SJCRH30 (cell line): ENCODE results near the gene TRIM61. TPM values are rescaled to one million over a fixed set of nuclear protein-coding genes. Genes with fewer than 3 reads are reported as not detected.
"Not testable (repeated sequence)": the region's sequence is repeated elsewhere in the genome, so short reads cannot be mapped to it uniquely, and the experiment has no call there.

Source experiments
- DNase-seq, 2 experiments: peaks; one replicate each; pipeline ENCODE4 v3.0.0-alpha.2; 2015 to 2020
- H3K27ac ChIP-seq: fragments of 250-450 bp; sonication (Bioruptor Pico); 2 replicates; pipeline ENCODE4 v1.5.1; 2020; ENCODE audit warnings: mild to moderate bottlenecking, moderate library complexity
- H3K27me3 ChIP-seq: fragments of 250-450 bp; sonication (Bioruptor Pico); 2 replicates; pipeline ENCODE4 v1.5.1; 2020; ENCODE audit warnings: mild to moderate bottlenecking, moderate library complexity
- H3K36me3 ChIP-seq: fragments of 250-450 bp; sonication (Bioruptor Pico); 2 replicates; pipeline ENCODE4 v1.5.1; 2020; ENCODE audit warnings: mild to moderate bottlenecking, moderate library complexity
- H3K4me1 ChIP-seq: fragments of 250-450 bp; sonication (Bioruptor Pico); 2 replicates; pipeline ENCODE4 v1.5.1; 2020; ENCODE audit warnings: mild to moderate bottlenecking, moderate library complexity
- H3K4me3 ChIP-seq: fragments of 250-450 bp; sonication (Bioruptor Pico); 2 replicates; pipeline ENCODE4 v1.5.1; 2020; ENCODE audit warnings: mild to moderate bottlenecking, moderate library complexity
- H3K9me3 ChIP-seq: fragments of 250-450 bp; sonication (Bioruptor Pico); replicated peaks from 2 replicates; pipeline ENCODE4 v1.5.1; 2020; ENCODE audit warnings: mild to moderate bottlenecking, moderate library complexity
- total RNA-seq: library from RNA; depleted of rRNA; stranded (reverse); fragments of >200 nt; shearing (Covaris generic); gene quantifications from 2 replicates; pipeline ENCODE4 v1.2.3, GENCODE V29; 2014

TRIM61 gene
- total RNA-seq, 1 experiment from 2014 or later: not detected

DNA sequence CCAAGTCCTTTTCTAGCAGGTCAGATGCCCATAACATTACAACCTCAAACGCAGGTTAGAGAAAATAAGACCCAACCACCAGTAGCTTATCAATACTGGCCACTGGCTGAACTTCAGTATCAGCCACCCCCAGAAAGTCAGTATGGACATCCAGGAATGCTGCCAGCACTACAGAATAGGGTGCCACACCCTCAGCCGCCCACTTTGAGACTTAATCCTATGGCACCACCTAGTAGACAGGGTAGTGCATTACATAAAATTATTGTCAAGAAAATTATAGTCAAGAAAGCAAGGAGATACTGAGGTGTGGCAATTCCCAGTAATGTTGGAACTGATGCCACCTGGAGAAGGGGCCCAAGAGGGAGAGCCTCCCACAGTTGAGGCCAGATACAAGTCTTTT lies 19.9 kb upstream of the TRIM61 start:
- no peak overlapping the region for H3K27ac ChIP-seq
- no peak overlapping the region for H3K4me3 ChIP-seq
- H3K4me1 ChIP-seq: no peaks in the 10 kb centered on the region
- no peaks in the 10 kb centered on the region for H3K9me3 ChIP-seq
- DNase-seq: peak; percentile 24 to 27
- H3K36me3 ChIP-seq: no peaks in the 10 kb centered on the region
- no peaks in the 10 kb centered on the region for H3K27me3 ChIP-seq

DNA sequence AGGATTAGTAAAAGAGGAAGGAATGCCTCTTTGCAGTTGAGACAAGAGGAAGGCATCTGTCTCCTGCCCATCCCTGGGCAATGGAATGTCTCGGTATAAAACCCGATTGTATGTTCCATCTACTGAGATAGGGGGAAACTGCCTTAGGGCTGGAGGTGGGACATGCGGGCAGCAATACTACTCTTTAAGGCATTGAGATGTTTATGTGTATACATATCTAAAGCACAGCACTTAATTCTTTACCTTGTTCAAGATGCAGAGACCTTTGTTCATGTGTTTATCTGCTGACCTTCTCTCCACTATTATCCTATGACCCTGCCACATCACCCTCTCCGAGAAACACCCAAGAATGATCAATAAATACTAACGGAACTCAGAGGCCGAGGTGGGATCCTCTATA lies 18.7 kb upstream of the TRIM61 start:
- not testable (repeated sequence) for H3K27ac ChIP-seq, H3K4me3 ChIP-seq, DNase-seq, H3K4me1 ChIP-seq, H3K27me3 ChIP-seq, H3K36me3 ChIP-seq, H3K9me3 ChIP-seq

DNA sequence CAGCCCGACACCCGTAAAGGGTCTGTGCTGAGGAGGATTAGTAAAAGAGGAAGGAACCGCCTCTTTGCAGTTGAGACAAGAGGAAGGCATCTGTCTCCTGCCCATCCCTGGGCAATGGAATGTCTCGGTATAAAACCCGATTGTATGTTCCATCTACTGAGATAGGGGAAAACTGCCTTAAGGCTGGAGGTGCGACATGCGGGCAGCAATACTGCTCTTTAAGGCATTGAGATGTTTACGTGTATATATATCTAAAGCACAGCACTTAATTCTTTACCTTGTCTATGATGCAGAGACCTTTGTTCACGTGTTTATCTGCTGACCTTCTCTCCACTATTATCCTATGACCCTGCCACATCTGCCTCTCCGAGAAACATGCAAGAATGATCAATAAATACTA lies 13.3 kb upstream of the TRIM61 start:
- not testable (repeated sequence) for H3K9me3 ChIP-seq, H3K27me3 ChIP-seq, H3K36me3 ChIP-seq, H3K27ac ChIP-seq, H3K4me3 ChIP-seq, DNase-seq
- H3K4me1 ChIP-seq: peaks cover 14% of the 10 kb centered on the region; the same call in 1 of the 2 replicates

DNA sequence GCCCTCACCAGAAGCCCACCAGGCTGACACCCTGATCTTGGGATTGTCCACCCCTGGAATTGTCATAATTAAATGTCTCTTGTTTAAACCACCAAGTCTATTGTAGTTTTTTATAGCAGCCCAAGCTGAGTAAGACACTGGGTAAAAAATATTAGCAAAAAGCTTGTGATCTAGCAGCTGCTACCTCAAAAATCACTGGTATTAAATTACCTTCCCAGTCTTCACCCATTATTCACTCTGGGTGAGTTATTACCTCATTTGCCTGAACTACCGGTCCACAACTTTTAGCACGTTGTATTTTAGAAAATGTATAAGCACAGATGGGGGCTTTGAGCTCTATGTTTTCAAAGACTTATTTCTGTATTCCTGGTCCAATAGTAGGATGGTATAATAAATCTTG lies 12.0 kb upstream of the TRIM61 start:
- H3K27ac ChIP-seq: no peak overlapping the region
- peaks cover 14% of the 10 kb centered on the region; the same call in 1 of the 2 replicates for H3K4me1 ChIP-seq
- no peaks in the 10 kb centered on the region for H3K36me3 ChIP-seq
- H3K9me3 ChIP-seq: no peaks in the 10 kb centered on the region
- H3K4me3 ChIP-seq: no peak overlapping the region
- peak in 1 of 2 experiments; percentile 39 for DNase-seq
- H3K27me3 ChIP-seq: no peaks in the 10 kb centered on the region

DNA sequence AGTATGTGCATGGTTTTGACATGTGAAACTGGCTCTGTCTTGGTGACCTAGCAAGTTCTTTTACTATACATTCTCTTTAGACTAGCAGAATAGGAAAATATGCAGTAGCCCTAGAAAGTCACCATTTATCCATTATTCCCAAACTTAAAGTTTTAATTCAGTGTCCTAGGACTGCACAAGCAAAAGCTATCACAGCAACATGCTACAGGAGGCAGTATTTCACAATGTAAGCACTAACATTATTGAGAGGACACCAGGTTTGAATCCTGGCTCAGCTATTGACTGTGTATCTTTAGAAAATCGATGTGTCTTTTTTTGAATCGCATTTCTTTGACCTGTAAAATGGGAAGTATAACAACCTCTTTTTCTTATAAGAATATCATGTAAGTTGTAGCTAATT lies 5.5 kb downstream of the TRIM61 start:
- H3K27me3 ChIP-seq, H3K4me1 ChIP-seq, H3K4me3 ChIP-seq, H3K9me3 ChIP-seq, DNase-seq, H3K27ac ChIP-seq, H3K36me3 ChIP-seq: not testable (repeated sequence)

DNA sequence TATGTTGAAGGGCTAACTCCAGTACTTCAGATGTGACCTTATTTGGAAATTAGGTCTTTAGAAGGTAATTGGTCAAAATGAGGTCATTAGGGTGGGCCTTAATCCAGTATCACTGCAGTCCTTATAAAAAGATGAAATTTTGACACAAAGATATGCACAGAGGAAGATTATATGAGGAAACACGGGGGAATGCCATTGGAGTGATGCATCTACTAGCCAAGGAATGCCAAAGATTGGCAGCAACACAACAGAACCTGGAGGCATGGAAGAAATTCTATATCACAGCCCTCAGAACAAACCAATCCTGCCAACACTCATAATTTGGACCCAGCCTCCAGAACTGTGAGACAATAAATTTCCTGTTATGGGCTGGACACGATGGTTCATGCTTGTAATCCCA lies 17.6 kb downstream of the TRIM61 start:
- no peak overlapping the region for H3K27ac ChIP-seq
- H3K4me1 ChIP-seq: peaks cover 4% of the 10 kb centered on the region; the same call in 1 of the 2 replicates
- no peaks in the 10 kb centered on the region for H3K9me3 ChIP-seq
- no peak overlapping the region for H3K4me3 ChIP-seq
- H3K36me3 ChIP-seq: no peaks in the 10 kb centered on the region
- H3K27me3 ChIP-seq: no peaks in the 10 kb centered on the region
- no peak for DNase-seq

DNA sequence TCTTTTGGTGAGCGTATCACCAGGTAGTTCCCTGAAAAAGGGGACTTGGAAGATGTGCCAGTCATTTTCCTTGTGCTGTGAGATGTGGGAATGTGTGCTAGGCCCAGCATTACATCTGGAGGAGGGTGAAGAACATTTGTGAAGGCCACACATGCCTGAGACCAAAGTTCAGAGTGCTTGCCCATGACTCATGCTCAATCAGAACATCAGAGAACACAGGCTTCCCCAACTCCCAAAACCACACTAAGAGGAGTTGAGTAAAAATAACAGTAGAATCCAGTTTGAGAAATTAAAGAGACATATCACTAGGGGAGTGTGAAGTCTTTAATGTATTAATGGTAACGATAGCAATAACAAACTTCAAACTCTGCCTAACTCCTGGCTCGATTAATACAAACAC lies 18.0 kb downstream of the TRIM61 start:
- not testable (repeated sequence) for H3K36me3 ChIP-seq, H3K4me3 ChIP-seq, H3K4me1 ChIP-seq, H3K9me3 ChIP-seq, DNase-seq, H3K27me3 ChIP-seq, H3K27ac ChIP-seq

DNA sequence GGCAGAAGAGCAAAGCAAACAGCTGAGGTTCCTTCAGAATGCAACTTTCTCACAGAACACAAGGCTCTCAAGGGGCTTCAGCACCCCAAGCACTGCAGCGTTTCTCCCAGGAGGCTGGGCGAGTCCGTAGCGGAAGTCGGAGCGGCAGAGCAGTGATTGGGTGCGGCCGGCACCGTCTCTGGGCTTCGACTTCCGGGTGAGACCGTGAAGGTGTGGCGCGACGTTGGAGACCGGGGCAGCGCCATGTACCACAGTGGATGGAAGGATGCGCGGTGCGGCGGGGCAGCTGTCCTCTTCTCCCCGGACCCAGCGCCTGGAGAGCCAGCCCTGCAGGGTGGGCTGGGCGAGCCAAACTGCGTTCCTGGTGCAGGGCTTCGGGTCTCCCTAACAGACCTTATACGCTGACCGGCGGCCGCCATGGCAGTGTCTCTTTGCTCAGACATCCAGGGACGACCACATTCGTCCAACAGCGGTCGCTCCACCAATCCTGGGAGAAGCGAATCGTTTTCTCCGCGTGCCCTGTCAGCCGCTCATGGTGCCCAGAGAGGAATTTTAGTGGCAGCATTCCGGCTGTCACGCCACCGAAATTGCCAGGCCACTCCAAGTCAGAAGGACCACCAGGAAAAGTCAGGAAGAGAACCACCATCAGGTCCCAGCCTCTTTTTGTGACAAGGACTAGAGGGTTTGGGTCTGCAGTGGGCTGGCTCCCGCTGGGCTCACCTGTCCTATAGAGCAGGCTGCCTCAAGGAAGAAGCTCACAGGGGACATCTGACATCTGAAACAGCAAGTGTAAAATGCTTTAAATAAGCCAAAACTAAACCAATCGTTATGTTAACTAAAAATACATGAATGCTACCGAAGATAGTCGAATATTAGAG lies 20.5 kb downstream of the TRIM61 start:
- no peaks in the 10 kb centered on the region for H3K9me3 ChIP-seq
- no peaks in the 10 kb centered on the region for H3K27me3 ChIP-seq
- DNase-seq: peak; percentile 79 to 80
- H3K27ac ChIP-seq: peak overlapping the region; percentile 23; the same call in 1 of the 2 replicates
- H3K4me1 ChIP-seq: peaks cover 4% of the 10 kb centered on the region; the same call in 1 of the 2 replicates
- peak overlapping the region; percentile 85 for H3K4me3 ChIP-seq
- H3K36me3 ChIP-seq: no peaks in the 10 kb centered on the region

DNA sequence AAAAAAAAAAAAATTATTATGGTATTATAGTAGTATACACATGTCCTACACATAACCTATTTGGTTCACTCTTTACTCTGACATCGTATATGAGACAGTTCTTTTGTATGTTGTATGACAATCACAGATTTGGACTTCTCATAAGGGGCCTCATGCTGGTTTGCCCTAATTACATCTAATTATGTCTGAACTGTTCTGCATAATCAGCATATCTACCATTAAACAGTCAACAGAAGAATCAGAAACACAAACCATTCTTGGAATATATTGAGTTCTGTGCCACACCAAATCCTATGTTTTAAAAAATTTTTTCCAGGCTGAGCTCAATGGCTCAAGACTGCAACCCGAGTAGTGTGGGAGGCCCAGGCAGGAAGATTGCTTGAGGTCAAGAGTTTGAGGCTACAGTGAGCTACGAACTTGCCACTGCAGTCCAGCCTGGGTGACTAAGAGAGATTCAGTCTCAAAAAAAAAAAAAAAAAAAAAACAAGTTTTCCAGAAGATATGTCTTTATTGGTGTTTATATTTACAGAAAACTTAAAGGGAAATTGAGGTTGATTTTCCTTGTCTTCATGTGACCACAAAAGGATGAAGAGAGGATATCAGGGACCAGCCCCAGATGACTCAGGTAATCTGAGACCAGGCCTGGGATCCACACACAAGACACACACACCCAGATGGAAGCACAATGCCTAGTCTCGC lies 22.2 kb downstream of the TRIM61 start:
- H3K4me3 ChIP-seq: no peak overlapping the region
- no peak overlapping the region for H3K27ac ChIP-seq
- no peaks in the 10 kb centered on the region for H3K9me3 ChIP-seq
- no peaks in the 10 kb centered on the region for H3K27me3 ChIP-seq
- no peaks in the 10 kb centered on the region for H3K36me3 ChIP-seq
- no peak for DNase-seq
- peaks cover 4% of the 10 kb centered on the region; the same call in 1 of the 2 replicates for H3K4me1 ChIP-seq

DNA sequence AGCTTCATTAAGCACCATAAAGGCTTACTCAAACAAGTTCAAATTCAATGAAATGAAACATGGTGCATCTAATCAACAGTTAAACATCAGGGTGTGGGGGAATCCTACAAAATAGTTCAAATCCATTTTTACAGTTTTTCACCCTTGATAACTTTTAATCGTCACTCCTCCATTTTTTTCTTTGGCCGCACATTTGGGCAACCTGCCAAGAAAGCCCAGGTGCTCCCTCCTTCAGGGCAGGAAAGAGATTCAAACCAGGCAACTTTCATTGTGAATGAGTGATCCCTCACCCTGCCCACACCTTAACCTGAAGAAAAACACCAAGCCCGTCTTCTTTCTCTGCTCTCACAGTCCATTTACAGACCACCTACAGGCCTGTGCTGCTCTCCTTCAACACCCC lies 24.9 kb downstream of the TRIM61 start:
- DNase-seq: no peak
- no peaks in the 10 kb centered on the region for H3K27me3 ChIP-seq
- no peak overlapping the region for H3K4me3 ChIP-seq
- H3K36me3 ChIP-seq: no peaks in the 10 kb centered on the region
- no peaks in the 10 kb centered on the region for H3K9me3 ChIP-seq
- H3K27ac ChIP-seq: no peak overlapping the region
- H3K4me1 ChIP-seq: peaks cover 4% of the 10 kb centered on the region; the same call in 1 of the 2 replicates

DNA sequence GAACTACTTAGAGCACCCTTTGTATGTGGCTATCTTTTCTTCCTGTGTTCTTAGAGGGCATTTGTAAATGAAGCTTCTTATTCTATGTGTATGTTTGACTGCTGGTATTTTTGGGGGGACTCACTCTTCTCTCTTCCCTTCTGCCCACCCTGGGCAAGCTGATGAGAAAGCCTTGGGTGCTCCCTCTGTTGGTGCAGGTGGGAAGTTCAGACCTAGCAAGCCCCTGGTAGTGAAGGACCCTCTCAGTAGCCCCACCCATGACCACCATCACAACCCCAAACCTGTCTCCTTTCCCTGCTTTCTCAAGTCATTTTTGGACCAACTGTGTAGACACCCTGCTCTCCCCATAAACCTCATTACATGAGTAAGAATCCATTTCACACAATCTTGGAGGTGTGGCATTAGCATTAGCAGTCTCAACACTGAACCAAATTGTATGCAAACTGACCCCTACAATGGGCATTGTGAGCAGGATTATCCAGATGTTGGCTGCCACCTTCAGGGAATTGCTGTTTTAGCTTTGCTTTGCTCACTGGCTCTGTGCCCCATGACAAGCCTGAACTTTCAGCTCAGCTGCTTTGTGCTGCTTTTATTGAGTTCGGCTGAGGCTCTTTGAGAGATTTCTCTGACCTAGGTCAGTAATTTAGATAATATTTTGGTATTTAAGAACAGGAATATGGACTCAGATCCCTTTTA lies 27.9 kb downstream of the TRIM61 start:
- Histone ChIP-seq H3K4me1 (no peaks in the 10 kb centered on the region), H3K4me3 (no peak overlapping the region), H3K9me3 (no peaks in the 10 kb centered on the region), H3K36me3 (no peaks in the 10 kb centered on the region), H3K27me3 (no peaks in the 10 kb centered on the region), H3K27ac (no peak overlapping the region)
- DNase-seq: no peak

DNA sequence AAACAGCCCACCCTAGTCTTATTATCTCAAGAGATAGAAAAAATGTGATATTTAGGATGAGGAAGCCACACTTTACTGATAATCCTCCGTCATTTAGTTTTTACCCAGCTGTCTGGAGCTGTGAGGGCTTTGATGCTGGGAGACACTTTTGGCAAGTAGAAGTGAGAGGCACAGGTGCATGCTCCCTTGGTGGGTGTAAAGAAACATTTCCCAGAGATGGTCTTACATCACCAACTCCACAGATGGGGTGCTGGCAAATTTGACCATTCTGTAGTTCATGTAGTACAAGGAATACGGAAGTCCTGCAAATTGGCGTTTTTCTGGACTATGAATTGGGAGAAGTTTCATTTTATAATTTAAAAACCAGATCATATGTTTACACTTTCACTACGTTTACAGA lies 28.5 kb downstream of the TRIM61 start:
- no peaks in the 10 kb centered on the region for H3K27me3 ChIP-seq
- H3K27ac ChIP-seq: no peak overlapping the region
- H3K36me3 ChIP-seq: no peaks in the 10 kb centered on the region
- no peaks in the 10 kb centered on the region for H3K9me3 ChIP-seq
- no peaks in the 10 kb centered on the region for H3K4me1 ChIP-seq
- no peak for DNase-seq
- no peak overlapping the region for H3K4me3 ChIP-seq

DNA sequence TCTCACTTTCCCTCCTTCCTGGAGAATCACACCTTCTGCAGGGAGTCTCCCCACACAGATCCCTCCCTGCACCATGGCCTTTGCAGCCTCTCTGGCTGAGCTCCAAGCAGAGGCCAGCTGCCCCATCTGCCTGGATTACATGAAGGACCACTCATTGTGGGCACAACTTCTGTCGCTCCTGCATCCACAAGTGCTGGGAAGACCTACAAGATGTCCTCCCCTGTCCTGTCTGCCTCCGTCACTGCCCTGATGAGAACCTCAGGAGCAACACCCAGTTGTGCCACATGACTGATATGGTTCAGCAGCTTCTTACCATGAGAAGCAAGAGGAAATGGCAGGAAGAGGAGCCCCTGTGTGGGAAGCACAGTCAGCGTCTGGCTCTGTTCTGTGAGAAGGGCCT lies 29.5 kb downstream of the TRIM61 start:
- H3K27ac ChIP-seq, H3K4me1 ChIP-seq, H3K27me3 ChIP-seq, H3K9me3 ChIP-seq, H3K4me3 ChIP-seq, H3K36me3 ChIP-seq, DNase-seq: not testable (repeated sequence)

DNA sequence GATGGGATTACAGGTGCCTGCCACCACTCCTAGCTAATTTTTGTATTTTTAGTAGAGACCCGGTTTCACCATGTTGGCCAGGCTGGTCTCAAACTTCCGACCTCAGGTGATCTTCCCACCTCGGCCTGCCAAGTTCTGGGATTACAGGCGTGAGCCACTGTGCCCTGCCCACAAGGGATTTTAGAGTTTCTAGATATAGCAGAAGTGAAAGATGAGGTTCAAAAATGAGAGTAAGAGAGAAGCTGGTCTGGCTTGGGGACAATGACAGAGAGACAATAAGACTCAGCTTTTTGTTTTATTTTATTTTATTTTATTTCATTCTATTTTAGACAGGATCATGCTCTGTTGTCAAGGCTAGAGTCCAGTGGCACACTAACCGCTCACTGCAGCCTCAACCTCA lies 30.6 kb downstream of the TRIM61 start:
- Histone ChIP-seq H3K9me3 (no peaks in the 10 kb centered on the region), H3K27ac (no peak overlapping the region), H3K4me1 (no peaks in the 10 kb centered on the region), H3K27me3 (no peaks in the 10 kb centered on the region), H3K4me3 (no peak overlapping the region), H3K36me3 (no peaks in the 10 kb centered on the region)
- DNase-seq: no peak

DNA sequence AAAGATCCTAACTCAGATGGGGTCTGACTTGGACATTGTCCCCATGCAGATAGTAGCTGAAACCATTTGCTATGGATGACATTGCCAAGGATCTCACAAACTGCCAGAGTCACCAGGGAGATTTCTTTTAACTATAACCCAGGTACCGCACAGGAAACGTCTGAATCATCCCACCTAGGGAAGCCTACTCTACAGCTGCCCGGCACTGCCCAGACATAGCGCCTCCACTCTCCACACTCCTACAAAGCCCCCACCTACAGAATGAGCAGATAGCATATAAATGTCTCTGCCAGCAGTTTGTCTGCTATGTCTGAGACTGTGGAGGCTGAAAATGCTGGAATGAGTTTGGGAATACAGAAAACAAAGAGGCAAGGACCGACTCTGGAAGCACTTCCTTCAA lies 32.3 kb downstream of the TRIM61 start:
- DNase-seq: no peak
- H3K4me1 ChIP-seq: no peaks in the 10 kb centered on the region
- no peak overlapping the region for H3K4me3 ChIP-seq
- H3K27ac ChIP-seq: no peak overlapping the region
- no peaks in the 10 kb centered on the region for H3K36me3 ChIP-seq
- H3K27me3 ChIP-seq: no peaks in the 10 kb centered on the region
- H3K9me3 ChIP-seq: no peaks in the 10 kb centered on the region
